DMS114 treated with DMSO at 0.1 percent for 48 hours (cell line): ENCODE data around the gene NUP50.
A peak's percentile ranks its signal among the peaks of the same experiment; 100 is the strongest.

Experiments used
- DNase-seq: peaks from one replicate; lab custom pipeline; 2025; ENCODE audit not compliant: unreplicated experiment; lab: John Stamatoyannopoulos, UW

Gene NUP50, protein sequence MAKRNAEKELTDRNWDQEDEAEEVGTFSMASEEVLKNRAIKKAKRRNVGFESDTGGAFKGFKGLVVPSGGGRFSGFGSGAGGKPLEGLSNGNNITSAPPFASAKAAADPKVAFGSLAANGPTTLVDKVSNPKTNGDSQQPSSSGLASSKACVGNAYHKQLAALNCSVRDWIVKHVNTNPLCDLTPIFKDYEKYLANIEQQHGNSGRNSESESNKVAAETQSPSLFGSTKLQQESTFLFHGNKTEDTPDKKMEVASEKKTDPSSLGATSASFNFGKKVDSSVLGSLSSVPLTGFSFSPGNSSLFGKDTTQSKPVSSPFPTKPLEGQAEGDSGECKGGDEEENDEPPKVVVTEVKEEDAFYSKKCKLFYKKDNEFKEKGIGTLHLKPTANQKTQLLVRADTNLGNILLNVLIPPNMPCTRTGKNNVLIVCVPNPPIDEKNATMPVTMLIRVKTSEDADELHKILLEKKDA

DNA sequence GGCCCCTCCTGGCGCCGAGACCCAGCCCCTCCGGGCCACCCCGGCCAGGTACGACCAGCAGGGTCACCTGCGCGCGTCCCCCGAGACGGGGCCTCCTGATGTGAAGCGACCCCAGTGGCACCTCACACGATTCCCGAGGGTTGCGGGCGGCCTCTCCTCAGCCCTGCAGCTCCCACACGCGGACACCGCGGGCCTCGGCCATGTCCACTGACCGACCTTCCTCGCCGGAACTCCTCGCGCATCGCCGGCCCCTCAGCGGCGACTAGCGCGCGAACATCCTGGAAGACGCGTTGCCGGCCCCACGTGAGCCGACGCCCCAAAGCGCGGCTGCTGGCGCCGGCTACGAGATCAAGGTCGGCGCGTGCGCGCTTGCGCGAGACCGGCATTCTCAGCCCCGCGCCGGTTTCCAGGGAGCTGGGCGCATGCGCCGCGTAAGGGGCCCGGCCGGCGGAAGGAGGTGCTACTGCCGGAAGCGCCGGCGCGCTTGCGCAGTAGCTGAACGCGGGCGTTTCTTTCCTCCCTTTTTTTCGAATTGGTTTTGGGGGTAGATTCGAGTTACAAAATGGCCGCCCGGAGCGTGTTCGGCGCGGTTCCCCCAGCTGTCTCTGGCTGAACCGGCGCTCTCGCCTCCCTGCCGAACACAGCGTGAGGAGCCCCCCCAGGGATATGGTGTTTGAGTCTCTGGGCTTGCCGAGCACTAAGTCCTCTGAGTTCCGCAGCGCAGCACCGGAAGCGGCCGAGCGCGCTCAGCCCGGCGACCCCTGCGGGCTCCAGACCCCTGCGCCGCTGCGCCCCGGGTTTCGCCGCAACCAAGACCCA lies at the start of gene NUP50:
TSS of gene NUP50 (plus strand) at position 475 of the 819 bp plus-strand sequence. CDS start 4,253 bp downstream, outside the sequence.
- DNase-seq = peak; percentile 94

DNA sequence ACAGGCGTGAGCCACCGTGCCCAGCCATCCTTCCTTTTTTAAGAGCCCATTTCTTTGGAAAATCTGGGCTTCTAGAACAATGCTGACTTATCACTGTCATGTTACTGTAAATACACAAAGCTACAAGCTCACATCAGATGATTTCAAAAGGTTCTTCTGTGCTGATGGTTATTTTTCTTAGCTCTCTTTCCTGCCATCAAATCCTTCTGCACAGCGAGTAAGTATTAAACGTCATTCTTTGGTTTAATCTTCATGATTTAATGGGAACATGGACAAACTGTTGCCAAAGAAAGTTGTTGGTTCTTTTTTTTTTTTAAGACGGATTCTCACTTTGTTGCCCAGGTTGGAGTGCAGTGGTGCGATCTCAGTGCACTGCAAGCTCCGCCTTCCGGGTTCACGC lies 43.3 kb upstream of the NUP50 start:
- no peak for DNase-seq

DNA sequence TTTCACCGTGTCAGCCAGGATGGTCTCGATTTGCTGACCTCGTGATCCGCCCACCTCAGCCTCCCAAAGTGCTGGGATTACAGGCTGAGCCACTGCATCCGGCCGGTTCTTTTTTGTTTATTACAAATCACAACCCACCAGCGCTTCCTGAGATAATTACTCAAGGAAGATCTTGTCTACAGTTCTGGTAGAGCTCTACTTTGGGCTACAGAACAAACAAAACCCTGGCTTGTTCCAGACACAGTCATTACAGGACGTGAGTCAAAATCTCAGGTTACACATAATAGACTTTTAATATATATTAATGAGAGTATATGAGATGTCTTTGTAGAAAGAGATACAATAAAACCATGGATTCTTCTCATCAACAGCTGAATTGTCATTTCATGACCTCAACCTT lies 42.8 kb upstream of the NUP50 start:
- no peak for DNase-seq

DNA sequence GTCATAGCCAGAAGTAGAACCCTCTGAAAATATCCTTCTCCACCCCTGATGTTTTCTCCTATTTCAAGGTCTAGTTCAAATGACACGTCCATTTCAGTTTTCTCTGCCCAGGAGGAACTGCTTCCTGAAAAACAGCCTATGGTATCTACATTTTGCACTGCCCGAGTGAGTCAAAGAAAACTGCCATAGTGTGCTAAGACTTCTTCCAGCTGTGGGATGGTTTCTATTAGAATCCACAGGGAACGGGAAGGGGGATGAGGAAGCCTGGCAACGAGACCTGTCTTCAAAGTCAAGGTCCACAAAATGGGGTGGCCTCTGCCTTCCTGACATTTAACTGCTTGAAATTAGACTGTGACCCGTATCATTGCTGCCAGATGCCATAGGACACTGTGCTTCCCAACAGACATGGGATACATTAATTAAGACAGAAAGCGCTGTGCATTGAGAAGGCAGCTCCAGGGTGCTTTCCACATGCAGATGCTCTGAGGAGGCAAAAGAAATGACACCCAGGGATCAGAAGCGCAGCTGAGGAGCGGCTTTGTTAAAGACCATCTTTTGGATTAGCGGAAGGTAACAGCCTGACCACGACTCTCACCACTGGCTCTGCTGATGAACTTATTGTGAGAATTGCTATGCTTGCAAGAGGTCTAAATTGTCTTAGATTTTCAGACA lies 39.4 kb upstream of the NUP50 start:
- no peak for DNase-seq

DNA sequence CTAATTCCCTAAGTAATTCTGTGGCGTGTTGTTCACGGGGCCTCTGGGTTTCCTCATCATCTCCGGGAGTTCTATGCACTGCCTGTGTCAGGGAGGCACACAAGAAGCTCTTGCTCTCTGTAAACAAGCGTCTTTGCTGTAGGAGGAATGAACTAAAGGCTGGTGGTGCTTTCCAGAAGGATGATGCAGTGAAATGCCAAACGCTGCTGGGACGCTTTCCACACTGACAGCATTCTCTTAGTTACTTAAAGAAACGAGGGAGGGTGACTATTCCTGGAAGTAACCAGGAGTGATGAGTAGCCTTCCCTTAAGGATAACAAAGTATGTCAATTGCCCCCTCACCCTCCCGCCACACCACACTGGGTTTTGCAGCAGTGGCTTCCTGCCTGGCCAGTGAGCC lies 38.5 kb upstream of the NUP50 start:
- no peak for DNase-seq

DNA sequence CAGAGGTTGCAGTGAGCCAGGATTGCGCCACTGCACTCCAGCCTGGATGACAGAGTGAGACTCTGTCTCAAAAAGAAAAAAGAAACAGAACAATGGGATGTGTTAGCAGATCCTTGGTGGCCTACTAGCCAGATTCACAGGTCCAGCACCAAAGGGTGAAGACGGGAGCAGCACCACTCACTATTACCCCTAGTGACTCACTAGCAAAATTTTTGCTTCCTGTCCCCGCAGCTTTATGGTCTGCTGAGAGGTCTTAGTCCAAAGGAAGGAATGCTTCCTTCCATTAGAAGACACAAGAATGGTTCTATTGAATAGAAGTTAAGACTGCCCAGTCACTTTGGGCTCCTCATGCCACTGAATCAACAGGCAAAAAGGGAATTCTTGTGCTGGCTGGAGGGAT lies 35.9 kb upstream of the NUP50 start:
- no peak for DNase-seq

DNA sequence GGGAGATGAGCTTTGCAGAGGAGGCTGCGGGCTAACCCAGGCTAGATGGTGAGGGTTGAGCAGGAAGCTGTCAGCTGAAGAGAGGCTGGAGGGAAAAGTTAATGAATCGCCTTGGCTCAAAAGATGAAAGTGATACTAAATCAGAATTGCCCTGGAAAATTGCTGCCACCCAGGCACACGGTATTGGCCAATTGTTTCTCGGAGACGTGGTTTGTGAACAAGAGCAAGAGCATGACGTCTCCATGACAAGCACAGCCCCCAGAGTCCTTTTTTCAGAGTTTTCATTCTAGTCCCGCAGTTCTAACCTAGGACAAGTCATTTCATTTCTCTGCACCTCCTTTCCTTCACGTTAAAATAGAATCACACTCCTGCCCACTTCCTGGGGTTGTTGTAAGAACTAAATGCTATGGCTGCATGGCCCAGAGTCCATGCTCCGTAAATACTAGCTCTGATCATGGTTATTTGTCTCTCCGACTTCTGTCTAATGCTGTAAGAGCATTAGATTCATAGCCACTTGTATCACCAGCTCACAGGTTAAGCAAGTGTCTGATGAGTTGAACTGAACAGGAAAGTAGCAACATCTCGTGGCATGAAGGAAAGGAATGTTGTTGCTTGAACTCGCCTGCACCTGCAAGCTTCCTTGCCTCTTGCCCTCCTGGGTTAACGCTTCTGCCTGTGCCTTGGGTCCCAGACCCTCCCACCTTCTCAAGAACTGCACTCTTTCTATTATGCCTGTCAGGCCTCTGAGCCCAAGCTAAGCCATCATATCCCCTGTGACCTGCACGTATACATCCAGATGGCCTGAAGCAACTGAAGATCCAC lies 33.8 kb upstream of the NUP50 start:
- DNase-seq = no peak

DNA sequence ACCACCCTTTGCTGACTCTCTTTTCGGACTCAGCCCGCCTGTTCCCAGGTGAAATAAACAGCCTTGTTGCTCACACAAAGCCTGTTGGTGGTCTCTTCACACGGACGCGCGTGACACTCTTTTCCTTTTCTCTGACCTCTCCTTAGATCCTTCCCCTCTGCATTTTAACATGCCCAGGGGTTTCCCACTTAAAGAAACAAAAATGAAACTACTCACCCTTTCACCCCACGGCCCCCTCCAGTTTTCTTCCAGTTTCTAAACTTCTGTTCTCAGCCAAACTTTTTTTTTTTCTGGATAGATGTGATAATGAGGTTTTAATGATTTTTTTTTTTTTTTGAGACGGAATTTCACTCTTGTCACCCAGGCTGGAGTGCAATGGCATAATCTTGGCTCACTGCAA lies 32.8 kb upstream of the NUP50 start:
- DNase-seq = no peak

DNA sequence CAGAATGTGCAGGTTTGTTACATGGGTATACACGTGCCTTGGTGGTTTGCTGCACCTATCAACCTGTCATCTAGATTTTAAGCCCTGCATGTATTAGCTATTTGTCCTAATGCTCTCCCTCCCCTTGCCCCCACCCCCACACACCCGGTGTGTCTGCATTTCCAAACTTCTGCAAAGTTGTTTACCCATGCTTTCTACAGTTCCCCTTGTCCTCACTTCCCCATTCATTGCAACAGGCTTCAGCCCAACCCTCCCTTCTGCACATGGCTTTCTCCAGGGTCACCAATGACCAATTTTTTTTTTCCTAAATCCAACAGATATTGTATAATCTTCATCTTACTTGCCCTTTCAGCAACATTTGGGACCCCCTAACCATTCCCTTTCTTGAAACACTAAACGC lies 32.0 kb upstream of the NUP50 start:
- no peak for DNase-seq

DNA sequence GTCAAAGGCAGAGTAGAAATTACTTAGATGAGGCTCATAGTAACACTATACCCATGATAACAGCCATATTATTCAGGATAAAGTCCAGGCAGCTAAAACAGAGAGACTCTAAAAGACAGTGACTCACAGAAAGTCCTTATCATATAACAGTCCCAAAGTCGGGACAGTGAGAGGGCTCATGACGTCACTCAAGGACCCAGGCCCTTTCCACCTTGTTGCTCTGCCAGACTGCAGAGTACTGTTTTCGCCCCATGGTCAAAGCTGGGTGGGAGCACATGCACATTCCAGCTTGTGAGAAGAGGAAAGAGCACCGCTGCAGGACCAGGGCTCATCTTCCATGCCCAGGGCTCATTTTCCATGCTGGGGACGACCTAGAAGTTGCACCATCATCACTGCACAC lies 29.4 kb upstream of the NUP50 start:
- DNase-seq = no peak

DNA sequence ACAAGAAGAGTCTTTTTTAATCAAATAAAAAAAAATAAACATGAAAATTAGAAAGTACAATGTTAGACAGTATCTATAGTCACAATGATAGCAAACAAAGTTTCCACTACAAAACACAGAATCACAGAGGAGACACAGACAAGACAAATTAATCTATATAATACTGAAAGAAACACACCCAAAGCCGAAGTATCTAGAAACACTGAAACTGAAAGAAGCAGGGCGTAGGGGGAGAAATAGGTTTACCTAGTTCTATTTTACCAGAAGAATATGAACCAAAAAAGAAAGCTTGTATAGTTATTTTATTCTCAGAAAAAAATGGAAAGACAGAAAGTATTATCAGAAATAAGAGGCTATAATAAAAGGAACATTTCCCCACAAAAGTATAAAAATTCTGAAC lies 27.1 kb upstream of the NUP50 start:
- DNase-seq = no peak

DNA sequence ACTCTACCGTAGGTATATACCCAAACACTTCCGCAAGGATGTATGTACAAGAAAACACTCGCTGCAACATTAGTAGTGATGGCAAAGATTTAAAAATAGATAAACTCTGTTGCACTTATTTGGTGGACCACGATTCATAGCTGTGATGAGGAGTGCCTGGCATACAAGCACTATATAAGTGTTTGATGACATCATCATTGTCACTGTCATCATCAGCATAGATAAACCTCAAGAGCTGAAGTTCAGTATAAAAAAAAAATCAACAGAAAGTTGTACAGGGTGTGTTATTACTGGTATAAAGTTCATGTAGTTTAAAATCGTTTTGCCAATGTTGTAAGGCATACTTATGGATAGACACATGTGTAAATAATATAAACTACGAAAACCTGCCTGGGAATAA lies 24.0 kb upstream of the NUP50 start:
- no peak for DNase-seq

DNA sequence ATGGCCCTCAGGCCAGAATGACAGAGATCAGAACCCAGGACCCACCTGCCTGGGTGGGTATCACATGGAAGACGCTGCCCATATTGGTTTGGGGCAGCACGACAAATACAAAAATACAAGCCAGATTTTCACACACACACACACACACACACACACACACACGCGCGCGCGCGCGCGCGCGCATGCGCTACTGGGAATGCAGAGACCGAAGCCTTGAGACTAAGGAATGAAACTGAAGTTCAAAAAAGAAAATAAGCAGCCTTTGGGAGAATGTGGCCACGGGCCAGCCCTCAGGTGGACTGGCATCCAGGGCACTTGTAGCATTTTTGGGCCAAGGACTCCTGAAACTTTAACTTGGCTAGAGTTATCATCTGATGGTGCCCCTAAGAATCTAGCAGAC lies 21.3 kb upstream of the NUP50 start:
- no peak for DNase-seq

DNA sequence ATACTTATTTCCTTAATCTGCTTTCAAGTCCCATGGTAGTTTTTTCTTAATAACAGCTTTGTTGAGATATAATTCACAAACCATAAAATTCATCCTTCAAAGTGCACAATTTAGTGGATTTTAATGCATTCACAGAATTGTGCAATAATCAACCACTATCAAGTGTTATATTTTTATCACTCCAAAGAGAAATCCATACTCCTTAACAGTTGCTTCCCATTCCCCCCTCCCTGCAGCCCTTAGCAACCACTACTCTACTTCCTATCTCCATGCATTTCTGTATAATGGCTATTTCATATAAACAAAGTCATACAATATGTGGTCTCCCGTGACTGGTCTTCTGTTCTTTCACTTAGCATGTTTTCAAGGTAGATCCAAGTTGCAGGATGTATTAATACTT lies 18.8 kb upstream of the NUP50 start:
- DNase-seq = no peak

DNA sequence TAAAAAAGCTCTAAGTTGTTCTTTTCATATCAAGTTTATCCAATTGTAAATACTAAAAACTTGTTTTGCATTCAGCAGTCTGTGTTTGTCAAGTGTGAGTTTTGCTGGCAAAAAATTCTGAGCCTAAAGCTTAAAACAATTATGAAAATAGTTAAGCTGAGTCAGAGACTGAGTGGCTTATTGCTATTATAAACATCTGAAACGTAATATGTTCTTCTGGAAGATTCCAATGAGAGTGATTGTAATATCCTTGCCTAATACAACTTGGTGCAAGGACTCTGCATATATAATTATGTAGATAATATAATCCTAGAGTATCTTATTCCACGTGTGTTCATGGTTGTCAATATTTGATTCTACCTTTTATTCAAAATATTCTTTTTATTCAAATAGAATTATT lies 14.1 kb upstream of the NUP50 start:
- DNase-seq = no peak

DNA sequence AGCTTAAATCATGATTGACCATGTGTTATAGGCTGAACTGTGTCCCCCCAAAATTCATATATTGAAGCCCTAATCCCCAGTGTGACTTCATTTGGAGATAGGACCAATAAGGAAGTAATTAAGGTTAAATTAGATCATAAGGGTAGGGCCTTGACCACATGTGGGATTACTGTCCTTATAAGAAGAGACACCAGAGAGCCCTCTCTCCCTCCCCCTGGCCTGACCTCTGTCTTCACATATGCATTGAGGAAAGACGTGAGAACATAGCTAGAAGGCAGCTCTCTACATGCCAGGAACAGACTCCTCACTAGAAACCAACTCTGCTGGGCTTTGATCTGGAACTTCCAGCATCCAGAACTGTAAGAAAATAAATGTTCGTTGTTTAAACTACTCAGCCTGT lies 13.6 kb upstream of the NUP50 start:
- DNase-seq = no peak

DNA sequence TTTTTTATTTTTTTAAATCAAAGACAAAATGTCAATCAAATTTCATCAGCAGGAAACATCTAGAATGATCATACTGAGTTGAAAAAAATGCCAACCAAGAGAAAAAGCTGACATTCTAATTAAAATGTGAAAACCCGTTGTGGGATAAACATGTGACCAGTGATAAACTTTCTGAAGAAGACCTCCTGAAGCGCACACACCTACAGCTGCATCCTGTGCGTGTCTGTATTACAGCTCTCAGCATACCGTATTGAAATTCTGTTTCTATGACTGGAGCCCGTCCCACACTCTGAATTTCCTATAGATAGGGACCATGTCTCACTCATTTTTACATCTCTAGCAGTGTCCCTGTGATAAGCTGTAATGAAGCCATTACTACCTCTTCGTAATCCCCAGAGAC lies 12.2 kb upstream of the NUP50 start:
- no peak for DNase-seq

DNA sequence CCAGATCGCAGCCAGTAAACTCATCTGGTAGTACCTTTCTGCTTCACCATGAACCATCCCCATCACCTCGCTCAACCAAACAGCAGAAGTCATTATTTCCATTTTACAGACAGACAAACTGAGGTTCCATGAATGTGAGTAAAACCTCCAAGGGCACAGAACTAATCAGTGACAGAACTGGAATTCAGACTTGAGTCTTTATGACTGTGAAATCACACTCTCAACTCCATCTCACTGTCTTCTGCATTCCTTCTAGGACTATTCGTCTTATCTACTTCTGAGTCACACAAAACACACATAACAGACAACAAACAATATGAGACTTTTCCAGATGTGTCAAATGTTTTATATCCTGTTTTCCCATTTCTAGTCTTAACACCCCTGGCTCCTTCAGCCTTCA lies 9.3 kb upstream of the NUP50 start:
- DNase-seq = no peak

DNA sequence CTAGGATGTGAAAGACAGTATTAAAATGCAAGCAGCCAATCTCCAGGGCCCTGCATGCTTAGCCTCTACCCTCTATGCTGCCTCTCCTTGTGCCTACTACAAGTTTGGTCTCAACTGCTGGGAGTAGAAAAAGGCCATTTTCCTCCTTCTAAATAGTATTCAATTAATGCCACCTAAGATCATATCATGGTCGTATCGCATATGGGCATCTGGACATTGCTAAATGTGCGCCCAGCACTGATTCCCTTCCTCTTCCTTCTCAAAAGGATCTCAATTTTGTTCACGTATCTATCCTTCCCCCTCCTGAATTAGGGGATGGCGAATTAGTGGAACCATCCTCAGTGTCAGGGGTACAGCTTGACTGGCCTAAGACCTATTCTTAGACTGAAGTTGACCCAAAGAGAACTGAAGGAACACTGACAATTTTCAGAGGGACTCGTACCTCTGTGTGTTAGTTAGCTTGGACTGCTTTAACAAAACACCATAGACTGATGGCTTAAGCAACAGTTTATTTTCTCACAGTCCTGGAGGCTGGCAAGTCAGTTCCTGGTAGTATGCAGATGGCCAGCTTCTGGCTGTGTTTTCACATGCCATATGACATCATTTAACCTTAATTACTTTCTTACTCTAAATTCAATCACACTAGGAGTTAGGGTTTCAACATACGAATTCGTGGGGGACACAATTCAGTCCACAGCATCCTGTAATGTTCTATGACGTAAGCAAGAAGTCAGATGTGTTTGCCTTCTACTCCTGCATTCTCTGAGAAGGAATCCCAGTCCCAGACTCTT lies 8.5 kb upstream of the NUP50 start:
- no peak for DNase-seq

DNA sequence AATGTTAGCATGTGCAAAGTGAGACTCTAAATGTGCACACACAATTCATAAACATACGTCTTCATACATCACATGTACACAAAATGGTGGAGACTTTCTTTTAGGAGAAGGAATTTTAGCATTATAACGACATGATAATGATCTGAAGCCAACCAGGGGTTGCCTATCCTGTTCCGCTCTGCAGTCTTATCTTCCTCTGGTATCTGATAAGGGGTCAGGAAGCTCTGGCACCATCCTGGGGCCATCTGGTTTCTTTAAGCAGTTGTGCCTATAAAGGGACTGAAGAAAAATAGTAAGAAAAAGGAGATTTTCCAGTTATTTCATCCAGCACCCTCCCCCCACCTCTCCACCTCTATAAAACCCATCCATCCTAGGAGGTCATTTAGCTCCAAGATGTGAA lies 5.8 kb upstream of the NUP50 start:
- no peak for DNase-seq
